Testis (tissue), 3 donors: Measurements from ENCODE around the gene EPSTI1. TPM values are rescaled to one million over a fixed set of nuclear protein-coding genes. Genes with fewer than 3 reads are reported as not detected.

Source experiments
- DNase-seq: peaks from one replicate; pipeline ENCODE4 v3.0.0-alpha.2; 2019
- H3K27ac ChIP-seq, 2 donors: fragments of 200-600 bp; sonication (generic); one replicate each; pipeline ENCODE4 v1.5.1; 2019
- H3K27me3 ChIP-seq: fragments of 200-600 bp; sonication (generic); one replicate; pipeline ENCODE4 v1.5.1; 2019
- H3K36me3 ChIP-seq: fragments of 200-600 bp; sonication (generic); one replicate; pipeline ENCODE4 v1.5.1; 2017; ENCODE audit warnings: low read depth; ENCODE audit errors: missing control alignments
- H3K4me1 ChIP-seq: fragments of 200-600 bp; sonication (generic); one replicate; pipeline ENCODE4 v1.5.1; 2019
- H3K4me3 ChIP-seq, 2 donors: fragments of 200-600 bp; sonication (generic); one replicate each; pipeline ENCODE4 v1.5.1; 2017 to 2019
- H3K9me3 ChIP-seq: fragments of 200-600 bp; sonication (generic); one replicate; pipeline ENCODE4 v1.5.1; 2017
- CTCF ChIP-seq, 3 experiments: fragments of 450-650 bp in 2 of 3; fragments of 200-600 bp in 1 of 3; sonication (generic) in 1 of 3; IDR thresholded peaks; one replicate each; pipeline ENCODE4 v1.5.1; 2016 to 2019; ENCODE audit warnings: antibody characterized with exemption in 3 of 3, mild to moderate bottlenecking in 2 of 3, moderate library complexity in 1 of 3
- POLR2A ChIP-seq: fragments of 450-650 bp; IDR thresholded peaks from one replicate; pipeline ENCODE4 v1.6.1; 2017; ENCODE audit warnings: antibody characterized with exemption, mild to moderate bottlenecking, moderate library complexity
- WGBS, 2 donors: methylation state at CpG; one replicate each; pipeline ENCODE4 v1.1.5; 2018; 5-methylcytosine and 5-hydroxymethylcytosine counted together
- intact Hi-C: fragments of 100-400 bp; cut with DNase I; formaldehyde crosslinking; loops from one replicate; pipeline ENCODE4 v1.15.1; 2023; ENCODE audit warnings: low total_unique reads
- polyA plus RNA-seq: library from polyadenylated mRNA; stranded (reverse); fragments of 350-450 nt; fragmentation: Illumina TruSeq; extraction: RNeasy Lipid Tissue Mini Kit (QIAGEN cat#74804); gene quantifications from one replicate; pipeline ENCODE4 v1.2.3, GENCODE V29; 2014; ENCODE audit warnings: low read depth, low replicate concordance; ENCODE audit not compliant: insufficient read depth
- total RNA-seq, 2 donors: library from RNA; depleted of rRNA; stranded (reverse); fragments of >200 nt; gene quantifications; one replicate each; pipeline ENCODE4 v1.2.3, GENCODE V29; 2016

The EPSTI1 gene
- total and polyA plus RNA-seq, 3 donors from 2014 or later = 9.6 to 12.5 (median 11.4) TPM

- Histone ChIP-seq H3K4me1 (no peaks in the 10 kb centered on the region), H3K4me3 (no peak overlapping the region), H3K27me3 (no peaks in the 10 kb centered on the region), H3K36me3 (no peaks in the 10 kb centered on the region), H3K9me3 (no peaks in the 10 kb centered on the region), H3K27ac (no peak overlapping the region)
- 93 to 95% methylated on average over 2 of the region's 2 CpGs for WGBS, 2 donors
- intact Hi-C loops = no loop called here
- DNase-seq = no peak
- TF ChIP-seq CTCF (IDR thresholded peaks at IDR 0.05) = no peak
- TF ChIP-seq POLR2A = no peak
These were observed 34.2 kb downstream of the EPSTI1 start for GRCh38 chr13:42957881-42958280.

- no peak for DNase-seq
- intact Hi-C loops = no loop called here
- H3K27ac ChIP-seq = no peak overlapping the region
- no peak overlapping the region for H3K4me3 ChIP-seq
- WGBS, 2 donors = 92 to 93% methylated on average over 4 of the region's 4 CpGs
- no peak for TF ChIP-seq CTCF (IDR thresholded peaks at IDR 0.05)
- no peak for TF ChIP-seq POLR2A
- H3K27me3 ChIP-seq = no peaks in the 10 kb centered on the region
- H3K9me3 ChIP-seq = no peaks in the 10 kb centered on the region
- H3K36me3 ChIP-seq = no peaks in the 10 kb centered on the region
- H3K4me1 ChIP-seq = no peaks in the 10 kb centered on the region
These were observed 41.9 kb downstream of the EPSTI1 start for GRCh38 chr13:42950181-42950580.

GRCh38 chr13:42947925-42948324 lies 44.1 kb downstream of the EPSTI1 start:
- WGBS, 2 donors = 93 to 95% methylated on average over 10 to 11 of the region's 11 CpGs
- intact Hi-C loops = no loop called here
- H3K9me3 ChIP-seq = no peaks in the 10 kb centered on the region

GRCh38 chr13:42946927-42947326 lies 45.1 kb downstream of the EPSTI1 start:
- TF ChIP-seq CTCF (IDR thresholded peaks at IDR 0.05) (no peak), POLR2A (no peak)

More at GRCh38 chr13:42947925-42948324, 44.1 kb downstream of the EPSTI1 start:
- Histone ChIP-seq H3K4me3 (no peak overlapping the region), H3K27ac (no peak overlapping the region), H3K4me1 (no peaks in the 10 kb centered on the region), H3K27me3 (no peaks in the 10 kb centered on the region), H3K36me3 (no peaks in the 10 kb centered on the region)
- TF ChIP-seq CTCF (IDR thresholded peaks at IDR 0.05) = no peak
- no peak for TF ChIP-seq POLR2A
- DNase-seq = no peak

GRCh38 chr13:42929886-42930535 lies 62.0 kb downstream of the EPSTI1 start:
- no peak for DNase-seq
- Histone ChIP-seq H3K9me3 (no peaks in the 10 kb centered on the region), H3K27me3 (no peaks in the 10 kb centered on the region), H3K4me3 (no peak overlapping the region), H3K36me3 (no peaks in the 10 kb centered on the region), H3K27ac (no peak overlapping the region), H3K4me1 (no peaks in the 10 kb centered on the region)
- intact Hi-C loops = no loop called here
- whole genome bisulfite sequencing, 2 donors = 85 to 91% methylated on average over 3 of the region's 3 CpGs
- TF ChIP-seq CTCF (IDR thresholded peaks at IDR 0.05) = no peak
- TF ChIP-seq POLR2A = no peak

More at GRCh38 chr13:42946927-42947326, 45.1 kb downstream of the EPSTI1 start:
- Histone ChIP-seq H3K4me1 (no peaks in the 10 kb centered on the region), H3K4me3 (no peak overlapping the region), H3K36me3 (no peaks in the 10 kb centered on the region), H3K27ac (no peak overlapping the region), H3K9me3 (no peaks in the 10 kb centered on the region), H3K27me3 (no peaks in the 10 kb centered on the region)
- 76 to 81% methylated on average over 1 of the region's 1 CpG for WGBS, 2 donors
- intact Hi-C loops = no loop called here
- DNase-seq = no peak
